DMS53 (cell line): ENCODE data around the gene ZNRF3.
"Not testable (repeated sequence)": the region's sequence is repeated elsewhere in the genome, so short reads cannot be mapped to it uniquely, and the experiment has no call there.

Experiments used
- DNase-seq: peaks from one replicate; lab custom pipeline; 2025; lab: John Stamatoyannopoulos, UW

ZNRF3 gene

DNA sequence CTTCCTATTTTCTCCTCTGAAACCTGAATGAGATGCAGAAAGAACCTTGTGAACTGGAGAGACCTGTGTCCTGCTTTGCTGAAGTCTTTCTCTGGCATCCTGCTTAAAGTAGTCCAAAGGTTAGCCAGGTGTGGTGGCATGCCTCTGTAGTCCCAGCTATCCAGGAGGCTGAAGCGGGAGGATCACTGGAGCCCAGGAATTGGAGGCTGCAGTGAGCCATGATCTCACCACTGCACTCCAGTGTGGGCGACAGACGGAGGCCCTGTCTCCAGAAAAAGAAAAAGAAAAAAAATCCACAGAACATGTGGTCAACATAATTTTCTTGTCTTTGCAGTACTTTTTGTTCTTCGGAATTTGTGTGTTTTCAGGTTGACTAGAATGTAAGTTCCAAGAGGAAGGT, 187.1 kb downstream of the ZNRF3 start:
- peak; percentile 2 for DNase-seq

- peak; percentile 72 for DNase-seq
These were observed 188.1 kb downstream of the ZNRF3 start for GRCh38 chr22:29071261-29072045.

GRCh38 chr22:29072193-29072978, 189.0 kb downstream of the ZNRF3 start:
- DNase-seq: peak; percentile 92

- DNase-seq: no peak
These were observed 189.7 kb downstream of the ZNRF3 start, which contains the start of gene KREMEN1 for GRCh38 chr22:29072979-29073617. Gene KREMEN1, plus strand, starts transcription at chr22:29073035. Its CDS starts 96 bp downstream, at chr22:29073131.

- DNase-seq: peak; percentile 52
These were observed 190.4 kb downstream of the ZNRF3 start for GRCh38 chr22:29073618-29074275.

DNA sequence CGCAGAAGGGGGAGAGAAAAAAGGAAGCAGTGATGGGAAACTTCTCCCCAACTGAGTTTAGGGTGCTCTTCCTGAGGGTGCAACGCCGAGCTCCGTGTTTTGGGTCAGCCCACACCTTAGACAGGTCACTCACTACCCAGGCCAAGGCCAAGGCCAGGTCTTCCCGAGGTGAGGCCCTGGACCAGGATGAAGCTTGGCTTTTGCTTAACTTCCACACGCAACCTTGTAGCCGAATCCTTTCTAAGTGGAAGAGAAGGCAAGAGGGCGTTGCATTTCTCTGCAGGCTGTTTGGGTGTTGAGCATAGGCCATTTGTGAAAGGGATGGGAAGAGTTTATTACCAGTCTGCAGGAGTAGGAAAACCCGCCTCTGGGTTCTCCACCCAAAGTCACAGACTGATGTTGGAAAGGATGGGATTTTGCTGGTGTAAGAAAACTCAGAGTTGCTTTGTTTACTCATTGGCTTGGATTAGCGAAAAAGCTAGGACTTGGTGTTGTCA, 191.0 kb downstream of the ZNRF3 start:
- DNase-seq: no peak

DNA sequence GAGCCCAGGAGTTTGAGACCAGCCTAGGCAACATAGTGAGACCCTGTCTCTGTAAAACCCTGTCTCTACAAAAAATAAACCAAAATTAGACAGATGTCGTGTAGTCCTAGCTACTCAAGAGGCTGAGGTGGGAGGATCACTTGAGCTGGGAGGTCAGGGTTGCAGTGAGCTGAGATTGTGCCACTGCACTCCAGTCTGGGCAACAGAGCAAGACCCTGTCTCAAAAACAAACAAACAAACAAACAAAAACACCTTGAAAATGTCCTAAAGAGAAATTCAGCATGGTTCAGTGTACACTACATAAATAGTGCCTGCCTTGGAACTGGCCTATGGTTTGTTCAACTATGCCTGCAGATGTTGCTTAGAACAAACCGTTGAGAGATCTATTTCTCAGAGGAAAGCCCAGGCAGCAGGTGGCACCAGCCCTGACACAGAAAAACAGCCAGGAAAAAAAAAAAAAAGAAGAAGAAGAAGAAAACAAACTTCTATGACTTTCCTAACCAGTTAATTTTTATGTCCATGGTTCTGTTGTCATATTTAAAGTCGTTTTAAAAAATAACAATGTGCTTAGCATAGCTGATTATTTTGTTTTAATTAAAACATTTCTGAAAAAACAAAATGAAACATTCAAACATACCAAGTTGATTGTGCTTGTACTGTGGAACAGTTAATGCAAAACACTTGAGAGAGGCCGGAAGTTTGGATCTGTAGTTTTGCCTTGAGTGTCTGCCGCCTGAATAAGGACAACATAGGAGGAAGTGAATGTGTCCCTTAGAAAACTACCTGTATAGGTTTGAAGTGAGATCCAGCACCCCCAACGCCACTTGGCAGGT, 194.9 kb downstream of the ZNRF3 start:
- peak; percentile 31 for DNase-seq

DNA sequence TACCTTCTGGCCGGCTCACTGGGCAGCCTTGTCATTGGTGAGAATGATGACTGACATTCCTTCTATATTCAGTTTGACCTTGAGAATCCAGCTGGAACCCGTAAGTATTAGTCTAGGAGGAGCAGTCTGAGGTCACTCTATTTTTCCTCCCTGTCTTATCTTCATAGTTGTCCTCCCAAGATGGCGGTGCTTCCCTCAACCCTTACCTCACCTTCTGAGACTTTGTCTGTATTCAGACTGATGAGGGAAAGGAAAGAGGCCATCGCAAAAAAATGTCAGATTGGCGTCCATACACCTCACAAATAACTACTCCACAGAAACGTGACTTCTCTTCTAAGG, 195.5 kb downstream of the ZNRF3 start:
- no peak for DNase-seq

DNA sequence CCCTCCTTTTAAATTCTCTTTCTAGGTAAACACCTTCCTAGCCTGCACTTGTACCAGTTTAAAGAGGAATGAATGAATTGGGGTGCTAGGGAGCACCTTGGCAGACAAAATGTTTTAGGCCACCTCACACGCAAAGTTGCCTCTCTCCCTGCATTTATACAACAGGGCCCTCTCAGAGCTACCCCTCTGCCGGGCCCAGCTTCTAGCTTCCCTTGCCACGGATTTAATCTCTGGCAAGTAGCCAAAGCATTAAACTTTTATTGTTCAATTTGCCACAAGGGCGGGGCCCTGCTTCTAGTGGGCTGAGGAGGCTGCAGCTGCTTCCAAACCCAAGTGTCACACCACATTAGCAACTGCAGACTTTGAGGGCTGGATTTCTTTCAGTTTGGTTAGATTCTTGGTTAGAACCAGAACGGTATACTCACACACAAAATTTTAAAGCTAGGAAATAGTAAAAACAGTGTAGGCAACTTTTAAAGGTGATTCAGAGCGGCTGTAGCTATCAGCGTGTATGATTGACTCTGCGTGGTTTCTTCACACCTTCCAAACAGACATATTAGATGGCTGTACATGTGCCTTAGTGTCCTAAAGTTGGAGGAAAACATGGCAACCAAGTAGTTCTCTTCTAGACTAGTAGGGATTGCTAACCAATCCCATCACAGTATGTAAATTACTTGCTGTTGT, 196.0 kb downstream of the ZNRF3 start:
- no peak for DNase-seq

- no peak for DNase-seq
These were observed 197.0 kb downstream of the ZNRF3 start for GRCh38 chr22:29080106-29080975.

DNA sequence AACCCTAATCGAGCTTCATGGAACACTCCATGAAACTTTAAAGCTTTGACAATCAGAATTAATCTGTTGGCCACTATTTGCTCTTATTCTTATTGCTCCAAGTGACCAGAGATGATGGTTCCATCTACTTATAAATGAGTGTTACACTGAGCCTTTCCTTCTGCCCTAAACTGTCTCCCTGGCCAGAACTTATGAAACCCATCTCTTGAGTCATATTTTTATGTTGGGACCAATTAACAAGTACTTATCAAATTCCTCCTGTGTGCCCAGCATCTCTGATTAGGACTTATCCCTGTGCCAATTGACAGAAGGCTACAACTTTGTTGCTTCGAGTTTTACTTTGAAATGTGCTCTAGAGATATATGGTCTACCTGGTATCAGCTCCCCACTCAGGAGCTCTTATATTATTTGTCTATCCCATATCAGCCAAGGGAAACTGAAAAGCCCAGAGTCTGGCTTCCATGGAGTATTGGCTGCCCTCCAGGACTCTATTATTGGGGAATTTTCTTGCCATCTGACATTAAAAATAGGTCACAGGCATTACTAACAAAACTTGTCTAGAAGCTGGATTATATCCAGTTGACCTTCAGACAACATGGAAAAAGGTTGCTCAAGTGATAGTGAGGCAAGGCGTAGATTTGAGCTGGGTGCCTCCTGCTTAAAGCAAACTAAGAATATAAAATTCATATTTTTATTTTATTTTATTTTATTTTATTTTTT, 198.3 kb downstream of the ZNRF3 start:
- DNase-seq: no peak

DNA sequence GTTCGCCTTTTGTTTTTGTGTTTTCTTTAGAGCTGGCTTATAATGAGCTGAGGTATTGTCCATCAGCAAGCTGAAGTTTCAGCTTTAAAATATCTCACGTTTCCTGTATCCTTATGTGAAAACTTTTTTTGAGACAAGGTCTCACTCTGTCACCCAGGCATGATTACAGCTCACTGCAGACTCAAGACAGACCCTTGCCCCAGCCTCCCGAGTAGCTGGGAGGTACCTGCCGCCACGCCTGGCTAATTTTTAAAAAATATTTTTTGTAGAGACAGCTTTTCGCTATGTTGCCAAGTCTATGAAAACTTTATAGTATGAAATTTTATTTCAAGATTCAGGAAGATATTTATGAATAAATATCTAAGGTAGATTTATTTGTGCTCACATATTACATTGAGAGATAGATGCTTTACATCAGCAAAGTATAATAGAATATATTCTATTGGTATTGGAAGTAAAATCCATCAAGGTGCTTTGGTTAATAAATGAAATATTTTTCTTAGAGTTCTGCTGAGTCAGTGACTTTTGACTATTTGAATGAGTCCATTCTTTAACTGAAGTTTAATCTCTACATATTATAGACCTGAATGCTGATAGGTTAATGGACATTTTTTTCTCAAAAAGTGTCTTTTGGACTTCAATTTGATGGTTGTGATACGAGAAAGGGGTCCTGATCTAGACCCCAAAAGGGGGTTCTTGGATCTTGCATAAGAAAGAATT, 199.6 kb downstream of the ZNRF3 start:
- DNase-seq: no peak

DNA sequence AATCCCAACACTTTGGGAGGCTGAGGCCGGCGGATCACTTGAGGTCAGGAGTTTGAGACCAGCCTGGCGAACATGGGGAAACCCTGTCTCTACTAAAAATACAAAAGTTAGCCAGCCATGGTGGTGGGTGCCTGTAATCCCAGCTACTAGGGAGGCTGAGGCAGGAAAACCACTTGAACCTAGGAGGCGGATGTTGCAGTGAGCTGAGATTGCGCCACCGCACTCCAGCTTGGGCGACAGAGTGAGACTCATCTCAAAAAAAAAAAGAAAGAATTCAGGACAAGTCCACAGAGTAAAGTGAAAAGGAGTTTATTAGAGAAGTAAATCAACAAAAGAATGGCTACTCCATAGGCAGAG, 200.2 kb downstream of the ZNRF3 start:
- not testable (repeated sequence) for DNase-seq

DNA sequence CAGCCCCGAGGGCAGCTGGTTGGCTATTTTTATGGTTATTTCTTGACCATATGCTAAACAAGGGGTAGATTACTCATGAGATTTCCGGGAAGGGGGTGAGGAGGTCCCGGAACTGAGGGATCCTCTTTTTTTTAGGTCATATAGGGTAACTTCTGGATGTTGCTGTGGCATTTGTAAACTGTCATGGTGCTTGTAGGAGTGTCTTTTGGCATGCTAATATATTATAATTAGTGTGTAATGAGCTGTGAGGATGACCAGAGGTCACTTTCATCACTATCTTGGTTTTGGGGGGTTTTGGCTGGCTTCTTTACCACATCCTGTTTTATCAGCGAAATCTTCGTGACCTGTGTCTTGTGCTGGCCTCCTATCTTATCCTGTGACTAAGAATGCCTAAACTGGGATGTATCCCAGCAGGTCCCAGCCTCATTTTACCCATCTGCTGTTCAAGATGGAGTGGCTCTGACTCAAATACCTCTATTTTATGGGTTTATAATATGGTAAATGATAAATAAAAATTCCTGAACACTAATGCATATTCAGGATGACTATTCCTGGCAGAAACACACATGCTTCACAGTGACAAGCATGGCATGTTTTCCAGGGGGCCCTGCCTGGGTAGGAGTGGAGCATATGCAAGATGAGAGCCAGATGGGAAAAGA, 200.7 kb downstream of the ZNRF3 start:
- no peak for DNase-seq

DNA sequence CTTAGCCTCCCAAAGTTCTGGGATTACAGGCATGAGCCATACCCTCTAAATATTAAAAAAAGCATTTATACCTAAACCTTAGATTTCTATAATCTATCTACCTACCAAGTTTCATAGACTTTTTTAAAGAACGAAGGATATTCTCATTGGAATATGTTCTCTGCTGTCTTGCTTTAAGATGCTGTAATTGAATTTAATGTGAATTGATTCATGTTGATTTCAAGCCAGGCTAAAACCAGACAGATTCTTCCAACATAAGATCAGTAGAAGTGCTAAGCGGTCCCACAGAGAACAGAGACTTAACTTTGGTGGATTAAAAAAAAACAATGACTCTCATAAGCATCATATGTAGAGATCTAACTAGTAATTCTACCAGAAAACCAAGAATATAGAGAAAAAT, 203.6 kb downstream of the ZNRF3 start:
- DNase-seq: no peak

GRCh38 chr22:29088809-29089208, 205.4 kb downstream of the ZNRF3 start:
- no peak for DNase-seq

- DNase-seq: no peak
These were observed 206.1 kb downstream of the ZNRF3 start for GRCh38 chr22:29089507-29089906.

GRCh38 chr22:29090039-29090438, 206.7 kb downstream of the ZNRF3 start:
- peak; percentile 60 for DNase-seq
